HG03280 (cell line): ENCODE measurements around the gene CTXN2.

Source experiments
- ATAC-seq: cut with Tn5 transposase; IDR thresholded peaks from one replicate; pipeline ENCODE4 v1.9.1; 2021; ENCODE audit warnings: mild to moderate bottlenecking, moderate library complexity; ENCODE audit not compliant: unreplicated experiment

Gene CTXN2

DNA sequence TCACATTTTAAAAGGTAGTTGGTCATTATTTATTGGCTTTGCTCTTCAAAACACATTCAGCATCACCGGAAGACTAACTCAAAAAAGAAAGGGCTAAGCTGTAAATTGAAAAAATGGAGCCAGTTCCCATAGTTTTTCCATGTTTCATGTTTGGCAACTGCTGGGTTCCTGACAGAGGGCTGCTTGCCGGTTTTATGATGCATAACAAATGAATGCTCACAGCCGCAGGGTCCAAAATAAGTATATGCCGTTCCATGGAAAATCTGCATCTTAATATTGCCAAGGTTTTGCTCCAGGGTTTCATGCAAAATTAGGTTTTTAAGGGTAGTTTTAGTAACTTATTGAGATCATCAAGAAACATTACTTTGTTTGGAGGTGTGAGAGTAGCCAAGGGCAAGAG, 30.4 kb downstream of the CTXN2 start:
- ATAC-seq: no peak

DNA sequence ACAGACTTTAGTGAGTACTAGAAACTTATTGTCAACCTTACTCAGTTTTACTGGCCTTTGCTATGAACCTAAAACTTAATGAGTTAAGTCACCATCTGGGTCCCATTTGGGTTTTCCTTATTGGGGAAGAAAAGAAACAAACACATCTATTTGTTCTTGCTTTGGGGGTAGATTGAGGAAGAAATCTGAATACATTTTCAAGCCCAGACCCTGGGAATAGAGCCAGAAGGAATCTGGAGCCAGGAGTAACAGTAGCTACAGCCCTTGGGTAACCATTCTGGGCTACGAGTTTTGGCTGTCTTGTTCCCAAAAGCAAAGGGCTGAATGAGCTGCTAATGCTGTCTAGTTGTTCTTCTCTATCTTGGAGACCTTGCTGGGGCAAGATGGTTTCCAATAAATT, 31.2 kb downstream of the CTXN2 start:
- no peak for ATAC-seq

DNA sequence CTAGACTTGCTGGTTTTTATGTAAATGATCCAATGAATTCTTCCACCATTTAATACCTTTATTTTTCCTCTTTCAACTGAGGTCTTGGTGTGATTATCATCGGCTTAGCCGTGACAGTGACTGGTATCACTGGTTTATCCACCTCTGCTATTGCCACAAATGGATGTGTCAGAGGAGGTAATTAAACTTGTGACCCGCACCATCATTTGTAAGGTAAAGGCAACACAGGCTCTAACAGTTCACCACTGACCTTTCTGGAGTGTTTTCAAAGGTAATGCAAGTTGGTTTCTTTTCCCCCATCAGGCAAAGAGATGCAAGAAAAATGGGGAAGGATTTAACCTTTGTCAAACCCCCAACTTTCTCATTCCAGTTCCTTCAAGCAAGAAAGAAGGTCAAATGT, 34.3 kb downstream of the CTXN2 start:
- ATAC-seq: no peak

- ATAC-seq: no peak
Measured at GRCh38 chr15:48230498-48230897, 39.0 kb downstream of the CTXN2 start.

- ATAC-seq: no peak
Measured at GRCh38 chr15:48233246-48233645, 41.8 kb downstream of the CTXN2 start.

- ATAC-seq: no peak
Measured at GRCh38 chr15:48239334-48239733, 47.9 kb downstream of the CTXN2 start.

- ATAC-seq: no peak
Measured at GRCh38 chr15:48242015-48242414, 50.5 kb downstream of the CTXN2 start.

- no peak for ATAC-seq
Measured at GRCh38 chr15:48242535-48242934, 51.1 kb downstream of the CTXN2 start.

DNA sequence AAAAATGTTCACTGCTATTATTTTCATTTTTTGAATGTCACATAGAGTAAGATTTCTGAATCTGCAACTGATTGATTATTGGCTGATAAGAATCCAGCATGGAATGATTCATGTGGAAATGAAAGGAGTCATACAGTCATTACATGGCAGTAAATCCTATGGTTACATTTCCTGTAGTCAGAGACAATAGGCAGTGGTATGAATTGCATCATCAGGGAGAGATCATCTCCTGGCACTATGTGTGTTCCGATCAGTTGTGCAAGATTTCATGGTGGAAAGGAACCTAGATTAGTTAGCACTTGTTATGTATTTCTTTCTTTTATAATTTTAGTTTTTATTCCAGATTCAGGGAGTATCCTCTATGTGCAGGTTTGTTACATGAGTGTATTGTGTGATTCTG, 53.5 kb downstream of the CTXN2 start:
- no peak for ATAC-seq

GRCh38 chr15:48248414-48248813, 56.9 kb downstream of the CTXN2 start:
- no peak for ATAC-seq

DNA sequence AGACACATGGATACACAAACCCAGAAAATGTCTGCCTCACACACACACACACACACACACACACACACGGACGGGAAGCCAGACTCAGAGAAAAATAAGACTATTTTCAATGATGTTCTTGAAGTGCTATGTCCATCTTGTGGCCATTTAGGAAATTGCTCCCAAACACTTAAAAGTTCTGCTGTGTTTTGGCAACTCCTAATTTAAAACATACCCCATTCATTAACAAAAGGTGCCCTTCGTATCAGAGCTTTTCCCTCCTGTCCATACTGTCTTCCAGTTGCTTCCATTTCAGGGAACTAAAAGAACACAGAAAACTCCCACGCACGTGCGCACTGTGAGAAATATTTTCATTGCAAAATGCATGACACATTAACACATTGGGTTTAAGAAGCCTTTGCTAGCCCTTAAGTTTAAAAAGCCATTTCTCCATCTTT, 59.2 kb downstream of the CTXN2 start:
- peak; percentile 59 for ATAC-seq

GRCh38 chr15:48253172-48253571, 61.7 kb downstream of the CTXN2 start:
- ATAC-seq: no peak
